CD4-positive, alpha-beta T cell treated with Interleukin-17A for 4 hours (primary cell): Measurements from ENCODE around the gene GLRX5.
A peak's percentile ranks its signal among the peaks of the same experiment; 100 is the strongest.
"Not testable (repeated sequence)": the region's sequence is repeated elsewhere in the genome, so short reads cannot be mapped to it uniquely, and the experiment has no call there.

Experiments
- DNase-seq: peaks from one replicate; pipeline ENCODE4 v3.0.0-alpha.2; 2020; ENCODE audit warnings: mixed read lengths

The GLRX5 gene

GRCh38 chr14:95500201-95500681, 34.6 kb upstream of the GLRX5 start:
- no peak for DNase-seq

- DNase-seq, result no peak
Observed at GRCh38 chr14:95500772-95501401, 34.0 kb upstream of the GLRX5 start.

- no peak for DNase-seq
Observed at GRCh38 chr14:95502381-95502950, 32.4 kb upstream of the GLRX5 start.

- DNase-seq, result no peak
Observed at GRCh38 chr14:95503365-95504134, 31.3 kb upstream of the GLRX5 start.

GRCh38 chr14:95504135-95505029, 30.5 kb upstream of the GLRX5 start:
- DNase-seq, result no peak

GRCh38 chr14:95505030-95505589, 29.7 kb upstream of the GLRX5 start:
- DNase-seq, result no peak

GRCh38 chr14:95507174-95507573, 27.7 kb upstream of the GLRX5 start:
- no peak for DNase-seq

- DNase-seq, result no peak
Observed at GRCh38 chr14:95507701-95508103, 27.1 kb upstream of the GLRX5 start.

- DNase-seq, result no peak
Observed at GRCh38 chr14:95508377-95508776, 26.5 kb upstream of the GLRX5 start.

GRCh38 chr14:95509495-95509894, 25.4 kb upstream of the GLRX5 start:
- no peak for DNase-seq

GRCh38 chr14:95510344-95510743, 24.5 kb upstream of the GLRX5 start:
- not testable (repeated sequence) for DNase-seq

GRCh38 chr14:95510804-95511203, 24.0 kb upstream of the GLRX5 start:
- DNase-seq, result no peak

- DNase-seq, result no peak
Observed at GRCh38 chr14:95511687-95512086, 23.2 kb upstream of the GLRX5 start.

- DNase-seq, result no peak
Observed at GRCh38 chr14:95513291-95513690, 21.6 kb upstream of the GLRX5 start.

GRCh38 chr14:95514131-95515079, 20.4 kb upstream of the GLRX5 start:
- no peak for DNase-seq

GRCh38 chr14:95515080-95515489, 19.8 kb upstream of the GLRX5 start:
- peak; percentile 48 for DNase-seq

GRCh38 chr14:95515596-95516552, 19.0 kb upstream of the GLRX5 start:
- peak; percentile 83 for DNase-seq

- DNase-seq, result peak; percentile 73
Observed at GRCh38 chr14:95516554-95517181, 18.2 kb upstream of the GLRX5 start, which contains the start of gene SYNE3. TSS of gene SYNE3 (minus strand) at chr14:95516650. CDS start at chr14:95475821, 40,829 bp downstream.

GRCh38 chr14:95518045-95518751, 16.7 kb upstream of the GLRX5 start:
- no peak for DNase-seq
